CD4-positive, alpha-beta T cell treated with Interleukin-15 for 1 hour (primary cell): ENCODE results near the gene VTCN1.

ENCODE experiments used
- DNase-seq: peaks from one replicate; pipeline ENCODE4 v3.0.0-alpha.2; 2020

VTCN1 gene

GRCh38 chr1:117208580-117208979 is 2.1 kb downstream of the VTCN1 start:
- no peak for DNase-seq

GRCh38 chr1:117205368-117205767 is 5.4 kb downstream of the VTCN1 start:
- DNase-seq, result no peak

GRCh38 chr1:117201808-117202207 is 8.9 kb downstream of the VTCN1 start:
- no peak for DNase-seq

- DNase-seq, result no peak
Measured at GRCh38 chr1:117198097-117198496, 12.6 kb downstream of the VTCN1 start.

GRCh38 chr1:117189726-117190125 is 21.0 kb downstream of the VTCN1 start:
- no peak for DNase-seq

GRCh38 chr1:117188816-117189437 is 21.8 kb downstream of the VTCN1 start:
- no peak for DNase-seq

- DNase-seq, result no peak
Measured at GRCh38 chr1:117188170-117188815, 22.4 kb downstream of the VTCN1 start.

GRCh38 chr1:117183112-117183511 is 27.6 kb downstream of the VTCN1 start:
- no peak for DNase-seq

GRCh38 chr1:117182319-117182718 is 28.4 kb downstream of the VTCN1 start:
- DNase-seq, result no peak

GRCh38 chr1:117181630-117182041 is 29.1 kb downstream of the VTCN1 start:
- DNase-seq, result no peak

- no peak for DNase-seq
Measured at GRCh38 chr1:117180147-117180967, 30.4 kb downstream of the VTCN1 start.

GRCh38 chr1:117179471-117179870 is 31.3 kb downstream of the VTCN1 start:
- DNase-seq, result no peak

GRCh38 chr1:117178756-117179155 is 32.0 kb downstream of the VTCN1 start:
- no peak for DNase-seq

GRCh38 chr1:117177376-117177775 is 33.4 kb downstream of the VTCN1 start:
- DNase-seq, result no peak

GRCh38 chr1:117176579-117176978 is 34.1 kb downstream of the VTCN1 start:
- DNase-seq, result no peak

- DNase-seq, result no peak
Measured at GRCh38 chr1:117174851-117175250, 35.9 kb downstream of the VTCN1 start.

GRCh38 chr1:117173691-117174090 is 37.0 kb downstream of the VTCN1 start:
- no peak for DNase-seq

GRCh38 chr1:117173006-117173405 is 37.7 kb downstream of the VTCN1 start:
- DNase-seq, result no peak

- no peak for DNase-seq
Measured at GRCh38 chr1:117171900-117172511, 38.7 kb downstream of the VTCN1 start.

GRCh38 chr1:117169871-117170596 is 40.7 kb downstream of the VTCN1 start:
- DNase-seq, result no peak

- DNase-seq, result no peak
Measured at GRCh38 chr1:117167402-117167801, 43.3 kb downstream of the VTCN1 start.

- no peak for DNase-seq
Measured at GRCh38 chr1:117166076-117166475, 44.7 kb downstream of the VTCN1 start.

GRCh38 chr1:117164209-117164608 is 46.5 kb downstream of the VTCN1 start:
- no peak for DNase-seq
